Ectodermal cell (in vitro differentiated cells): Measurements from ENCODE around the gene ZNF281.
"Not testable (repeated sequence)": the region's sequence is repeated elsewhere in the genome, so short reads cannot be mapped to it uniquely, and the experiment has no call there.

ENCODE experiments used
- H3K27ac ChIP-seq: 2 replicates; pipeline ENCODE4 v1.7.0; 2013; ENCODE audit warnings: mild to moderate bottlenecking, low read depth, low read length; ENCODE audit not compliant: insufficient read depth, poor library complexity, severe bottlenecking
- H3K27me3 ChIP-seq: 2 replicates; pipeline ENCODE4 v1.7.0; 2013; ENCODE audit warnings: mild to moderate bottlenecking, low read length; ENCODE audit not compliant: insufficient read depth, control insufficient read depth, poor library complexity, severe bottlenecking
- H3K36me3 ChIP-seq: one replicate; pipeline ENCODE4 v1.7.0; 2013; ENCODE audit warnings: low read length; ENCODE audit not compliant: control insufficient read depth, insufficient read depth
- H3K4me1 ChIP-seq: one replicate; pipeline ENCODE4 v1.7.0; 2013; ENCODE audit warnings: low read length; ENCODE audit not compliant: control insufficient read depth, insufficient read depth
- H3K4me3 ChIP-seq: 2 replicates; pipeline ENCODE4 v1.7.0; 2013; ENCODE audit warnings: low read depth, low read length, control low read depth; ENCODE audit not compliant: insufficient read depth
- H3K9me3 ChIP-seq: 2 replicates; pipeline ENCODE4 v1.7.0; 2013; ENCODE audit warnings: mild to moderate bottlenecking, low read length, moderate library complexity; ENCODE audit not compliant: control insufficient read depth
- WGBS, 2 experiments: methylation state at CpG; one replicate each; pipeline ENCODE4 v1.1.7; 2013; ENCODE audit warnings: missing lambda C conversion rate in 2 of 2; 5-methylcytosine and 5-hydroxymethylcytosine counted together

Gene ZNF281

GRCh38 chr1:200366577-200367253 is 43.1 kb downstream of the ZNF281 start:
- 71 to 73% methylated on average over 5 of the region's 5 CpGs for WGBS, 2 experiments
- peaks cover 21% of the 10 kb centered on the region for H3K4me1 ChIP-seq
- H3K4me3 ChIP-seq, result no peak overlapping the region

DNA sequence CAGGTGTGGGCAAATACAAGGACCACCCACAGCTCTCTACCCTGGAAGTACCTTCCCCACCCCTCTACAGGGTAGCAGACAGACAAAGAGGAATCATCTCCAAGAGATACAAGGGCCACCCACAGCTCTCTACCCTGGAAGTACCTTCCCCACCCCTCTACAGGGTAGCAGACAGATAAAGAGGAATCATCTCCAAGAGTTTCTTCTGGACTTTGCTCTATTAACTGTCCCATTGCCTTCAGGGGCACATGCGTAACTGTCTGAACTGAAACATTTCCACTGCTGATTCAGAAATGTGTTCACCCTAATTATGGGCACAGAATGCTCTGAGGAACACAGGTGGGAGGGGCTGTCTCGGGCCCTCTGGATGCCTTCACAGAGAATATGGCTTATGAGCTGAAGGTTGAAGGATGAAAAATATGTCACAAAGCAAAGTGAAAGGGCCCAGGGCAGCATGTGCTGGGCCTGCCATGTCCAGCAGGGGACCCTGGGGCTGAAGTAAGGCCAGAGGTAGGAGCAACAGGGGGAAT is 43.9 kb downstream of the ZNF281 start:
- H3K9me3 ChIP-seq, result no peaks in the 10 kb centered on the region
- peaks cover 21% of the 10 kb centered on the region for H3K4me1 ChIP-seq
- no peak overlapping the region for H3K27ac ChIP-seq
- no peaks in the 10 kb centered on the region for H3K27me3 ChIP-seq
- 84 to 90% methylated on average over 2 of the region's 2 CpGs for WGBS, 2 experiments
- H3K36me3 ChIP-seq, result no peaks in the 10 kb centered on the region
- H3K4me3 ChIP-seq, result no peak overlapping the region

More at GRCh38 chr1:200366577-200367253, 43.1 kb downstream of the ZNF281 start:
- Histone ChIP-seq H3K36me3 (no peaks in the 10 kb centered on the region), H3K27me3 (no peaks in the 10 kb centered on the region), H3K9me3 (no peaks in the 10 kb centered on the region), H3K27ac (no peak overlapping the region)

DNA sequence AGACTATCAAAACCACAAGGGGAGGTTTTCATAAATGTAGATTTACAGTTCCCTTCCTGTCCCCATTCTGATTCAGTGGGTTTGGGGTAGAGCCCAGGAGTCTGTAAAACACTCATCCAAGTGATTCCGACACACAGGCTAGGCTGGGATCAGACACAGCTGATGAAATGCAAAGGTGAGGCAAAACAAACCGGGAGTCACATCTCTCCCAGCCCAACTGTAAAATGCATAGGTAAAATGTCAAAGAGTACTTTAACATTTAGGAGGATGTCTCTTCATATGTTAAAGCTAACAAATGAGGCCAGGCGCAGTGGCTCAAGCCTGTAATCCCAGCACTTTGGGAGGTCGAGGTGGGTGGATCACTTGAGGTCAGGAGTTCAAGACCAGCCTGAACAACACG is 45.0 kb downstream of the ZNF281 start:
- 41 to 43% methylated on average over 5 of the region's 5 CpGs for WGBS, 2 experiments
- H3K4me1 ChIP-seq, result peaks cover 21% of the 10 kb centered on the region
- no peaks in the 10 kb centered on the region for H3K9me3 ChIP-seq
- no peak overlapping the region for H3K4me3 ChIP-seq
- H3K27ac ChIP-seq, result no peak overlapping the region
- no peaks in the 10 kb centered on the region for H3K27me3 ChIP-seq
- H3K36me3 ChIP-seq, result no peaks in the 10 kb centered on the region

DNA sequence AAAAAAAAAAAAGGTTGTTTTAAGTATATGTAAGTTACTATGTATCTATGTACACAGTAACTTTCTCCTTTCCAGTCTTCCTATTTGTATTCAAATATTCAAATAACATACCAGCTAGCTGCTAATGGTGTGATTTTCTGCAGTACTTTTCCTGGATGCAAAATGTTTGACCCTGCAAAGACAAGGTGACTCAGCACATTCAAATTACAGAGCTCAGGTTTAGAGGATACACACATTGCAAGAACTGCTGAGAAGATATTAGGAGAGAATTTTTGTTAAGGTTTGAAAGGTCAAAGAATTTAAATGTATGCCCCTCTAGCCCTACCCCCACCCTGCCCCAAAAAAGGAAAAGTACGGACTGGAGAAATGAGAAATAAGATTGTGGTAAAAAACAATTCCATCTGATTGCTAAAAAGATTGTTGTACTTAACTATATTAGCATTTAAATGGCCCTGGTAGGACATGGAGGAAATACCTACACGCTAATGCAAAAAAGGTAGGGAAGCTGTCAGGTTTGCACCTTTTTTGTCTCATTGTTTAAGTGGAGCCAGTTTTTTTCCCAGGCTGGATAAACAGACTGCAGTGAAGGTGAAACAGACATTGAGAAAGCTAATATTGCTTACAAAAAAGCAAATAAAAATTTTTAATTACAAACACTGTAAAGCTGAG is 45.6 kb downstream of the ZNF281 start:
- Histone ChIP-seq H3K4me1 (peaks cover 21% of the 10 kb centered on the region), H3K4me3 (no peak overlapping the region), H3K27ac (no peak overlapping the region), H3K27me3 (no peaks in the 10 kb centered on the region), H3K9me3 (no peaks in the 10 kb centered on the region), H3K36me3 (no peaks in the 10 kb centered on the region)
- 33 to 36% methylated on average over 1 to 2 of the region's 2 CpGs for WGBS, 2 experiments

GRCh38 chr1:200363264-200363933 is 46.4 kb downstream of the ZNF281 start:
- Histone ChIP-seq H3K27ac (no peak overlapping the region), H3K9me3 (no peaks in the 10 kb centered on the region), H3K36me3 (no peaks in the 10 kb centered on the region), H3K4me1 (peaks cover 21% of the 10 kb centered on the region), H3K27me3 (no peaks in the 10 kb centered on the region), H3K4me3 (no peak overlapping the region)
- WGBS, 2 experiments, result 55 to 56% methylated on average over 4 to 5 of the region's 5 CpGs

- H3K27ac ChIP-seq, result no peak overlapping the region
Measured at GRCh38 chr1:200362421-200362820, 47.4 kb downstream of the ZNF281 start.

GRCh38 chr1:200359610-200360163 is 50.1 kb downstream of the ZNF281 start:
- 77 to 87% methylated on average over 1 to 3 of the region's 3 CpGs for WGBS, 2 experiments
- Histone ChIP-seq H3K9me3 (no peaks in the 10 kb centered on the region), H3K27me3 (no peaks in the 10 kb centered on the region), H3K4me3 (no peak overlapping the region), H3K4me1 (peaks cover 21% of the 10 kb centered on the region), H3K36me3 (no peaks in the 10 kb centered on the region), H3K27ac (no peak overlapping the region)

More at GRCh38 chr1:200362421-200362820, 47.4 kb downstream of the ZNF281 start:
- H3K9me3 ChIP-seq, result no peaks in the 10 kb centered on the region
- H3K27me3 ChIP-seq, result no peaks in the 10 kb centered on the region
- WGBS, 2 experiments, result 0 to 14% methylated on average over 2 of the region's 2 CpGs
- no peak overlapping the region for H3K4me3 ChIP-seq
- H3K4me1 ChIP-seq, result peaks cover 21% of the 10 kb centered on the region
- no peaks in the 10 kb centered on the region for H3K36me3 ChIP-seq

- H3K4me3 ChIP-seq, H3K27ac ChIP-seq, H3K9me3 ChIP-seq, H3K4me1 ChIP-seq, H3K27me3 ChIP-seq, H3K36me3 ChIP-seq: not testable (repeated sequence)
- WGBS, 2 experiments, result 78 to 79% methylated on average over 6 of the region's 6 CpGs
Measured at GRCh38 chr1:200357925-200358324, 51.9 kb downstream of the ZNF281 start.

- no peak overlapping the region for H3K4me3 ChIP-seq
- WGBS, 2 experiments, result 90 to 95% methylated on average over 3 of the region's 3 CpGs
- no peaks in the 10 kb centered on the region for H3K9me3 ChIP-seq
- H3K36me3 ChIP-seq, result no peaks in the 10 kb centered on the region
- H3K4me1 ChIP-seq, result no peaks in the 10 kb centered on the region
- H3K27me3 ChIP-seq, result no peaks in the 10 kb centered on the region
- H3K27ac ChIP-seq, result no peak overlapping the region
Measured at GRCh38 chr1:200355801-200356200, 54.0 kb downstream of the ZNF281 start.
